ENCODE data around the gene R3HDM4.

The R3HDM4 gene

GRCh38 chr19:917323-918151 is 4.5 kb upstream of the R3HDM4 start, which contains the start of gene KISS1R:
Gene KISS1R, plus strand, starts transcription at chr19:917333. Its CDS starts 170 bp downstream, at chr19:917503.
- DNase-seq (ENCODE audit: low read depth in 2 of 2, low spot score in 1 of 2): no peak

GRCh38 chr19:916645-917322 is 3.8 kb upstream of the R3HDM4 start:
- no peak for DNase-seq (ENCODE audit: low read depth in 2 of 2, low spot score in 1 of 2)

DNA sequence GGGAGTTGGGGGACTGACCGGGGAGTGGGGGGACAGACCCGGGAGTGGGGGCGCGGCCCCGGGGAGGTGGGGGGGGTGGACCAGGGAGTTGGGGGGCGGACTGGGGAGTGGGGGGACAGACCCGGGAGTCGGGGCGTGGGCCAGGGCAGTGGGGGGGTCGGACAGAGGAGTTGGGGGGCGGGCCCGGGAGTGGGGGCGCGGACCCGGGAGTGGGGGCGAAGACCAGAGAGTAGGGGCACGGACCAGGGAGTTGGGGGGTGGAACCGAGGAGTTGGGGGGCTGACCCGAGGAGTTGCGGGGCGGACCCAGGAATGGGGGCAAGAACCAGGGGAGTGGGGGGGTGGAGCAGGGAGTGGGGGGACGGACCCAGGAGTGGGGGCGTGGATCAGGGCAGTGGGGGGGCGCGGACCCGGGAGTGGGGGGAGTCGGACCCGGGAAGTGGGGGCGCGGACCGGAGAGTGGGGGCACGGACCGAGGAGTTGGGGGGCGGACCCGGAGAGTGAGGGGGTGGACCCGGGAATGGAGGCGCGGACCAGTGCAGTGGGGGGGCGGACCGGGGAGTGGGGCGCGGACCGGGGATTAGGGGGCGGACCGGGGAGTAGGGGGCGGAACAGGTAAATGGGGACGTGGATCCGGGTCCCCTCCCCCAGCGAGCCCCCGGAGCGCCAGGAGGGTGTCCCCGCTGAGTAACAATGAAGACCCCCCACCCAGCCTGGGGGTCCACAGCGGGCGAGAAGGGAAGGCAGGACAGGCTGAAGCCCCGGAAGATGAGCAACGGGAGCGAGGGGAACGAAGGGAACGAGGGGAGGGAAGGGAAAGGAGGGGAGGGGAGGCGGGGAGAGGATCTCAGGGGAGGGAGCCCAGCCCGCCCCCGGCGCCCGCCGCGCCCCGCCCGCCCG is 589 bp downstream of the R3HDM4 start:
- no peak for DNase-seq (ENCODE audit: low read depth in 2 of 2, low spot score in 1 of 2)

DNA sequence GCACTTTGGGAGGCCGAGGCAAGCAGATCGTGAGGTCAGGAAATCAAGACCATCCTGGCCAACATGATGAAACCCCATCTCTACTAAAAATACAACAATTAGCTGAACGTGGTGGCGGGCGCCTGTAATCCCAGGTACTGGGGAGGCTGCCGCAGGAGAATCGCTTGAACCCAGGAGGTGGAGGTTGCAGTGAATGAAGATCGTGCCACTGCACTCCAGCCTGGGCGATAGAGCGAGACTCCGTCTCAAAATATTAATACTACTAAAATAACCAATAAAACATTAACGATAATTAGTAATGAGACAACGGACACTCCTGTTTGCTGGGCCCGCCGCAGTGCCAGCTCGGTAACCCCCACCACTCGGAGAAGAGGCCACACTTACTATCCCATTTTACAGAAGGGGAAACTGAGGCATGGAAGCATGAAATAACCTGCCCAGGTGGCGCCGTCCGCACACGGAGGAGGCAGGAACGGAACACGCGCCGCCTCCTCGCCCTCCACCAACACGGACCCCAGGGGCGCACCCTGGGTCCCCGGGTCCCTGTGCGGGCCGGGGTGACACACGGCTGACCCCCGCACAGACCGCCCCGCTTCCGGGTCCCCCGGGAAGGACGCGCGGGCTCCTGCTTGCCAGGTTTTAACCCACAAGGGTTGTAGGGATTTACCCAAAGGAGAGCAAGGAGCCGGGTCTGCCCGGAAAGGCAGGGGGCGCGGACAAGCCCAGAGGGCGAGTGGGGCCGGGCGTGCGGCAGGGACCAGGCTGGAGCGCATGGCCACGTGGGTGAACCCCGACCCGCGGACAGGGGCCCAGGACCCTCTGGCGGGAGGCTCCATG is 1.6 kb downstream of the R3HDM4 start:
- no peak for DNase-seq (ENCODE audit: low read depth in 2 of 2, low spot score in 1 of 2)

DNA sequence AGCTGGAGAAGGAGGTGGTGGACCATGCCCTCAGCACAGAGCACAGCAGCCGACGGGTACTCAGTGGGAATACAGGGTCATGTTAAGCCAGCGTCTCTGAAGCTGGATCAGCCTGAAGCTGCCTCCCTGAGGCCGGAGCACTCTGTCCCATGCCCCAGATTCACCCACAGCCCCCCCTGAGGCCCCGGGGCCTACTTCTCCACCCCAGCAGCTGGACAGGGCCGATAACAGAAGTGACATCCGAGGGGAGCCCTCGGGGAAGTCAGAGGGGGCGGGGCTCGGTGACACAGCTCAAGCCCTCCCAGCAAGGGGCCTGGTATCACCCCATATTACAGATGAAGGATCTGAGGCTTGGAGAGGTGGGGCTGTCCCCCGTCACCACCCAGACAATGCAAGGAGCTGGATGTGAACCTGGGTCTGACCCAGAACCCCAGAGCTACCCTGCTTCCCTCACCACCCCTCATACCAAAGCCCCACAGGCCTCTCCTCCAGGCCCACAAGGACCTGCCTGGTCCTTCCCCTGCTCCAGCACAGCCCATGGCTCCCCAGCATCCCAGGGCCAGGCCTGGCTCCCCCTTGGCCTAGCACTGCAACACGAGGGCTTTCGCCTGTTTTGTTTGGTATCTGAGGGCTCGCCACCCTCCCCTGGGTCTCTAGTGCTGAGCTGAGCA is 5.7 kb downstream of the R3HDM4 start:
- DNase-seq (ENCODE audit: low read depth in 2 of 2, low spot score in 1 of 2): no peak

- no peak for DNase-seq (ENCODE audit: low read depth in 2 of 2, low spot score in 1 of 2)
Measured at GRCh38 chr19:906480-906879, 6.5 kb downstream of the R3HDM4 start.

DNA sequence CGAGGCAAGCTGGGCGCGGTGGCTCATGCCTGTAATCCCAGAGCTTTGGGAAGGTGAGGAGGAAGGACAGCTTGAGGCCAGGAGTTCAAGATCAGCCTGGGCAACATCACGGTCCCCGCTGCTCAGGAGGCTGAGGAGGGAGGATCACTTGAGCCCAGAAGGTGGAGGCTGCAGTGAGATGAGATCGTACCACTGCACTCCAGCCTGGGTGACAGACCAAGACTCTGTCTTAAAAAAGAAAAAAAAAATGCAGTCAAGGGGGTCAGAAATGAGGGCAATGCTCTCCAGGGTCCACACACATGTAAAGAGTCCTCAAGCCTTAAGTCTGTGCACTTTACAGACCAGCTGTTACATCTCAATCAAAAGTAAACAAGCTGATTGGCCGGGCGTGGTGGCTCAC is 8.5 kb downstream of the R3HDM4 start:
- no peak for DNase-seq (ENCODE audit: low read depth in 2 of 2, low spot score in 1 of 2)

- DNase-seq (ENCODE audit: low read depth in 2 of 2, low spot score in 1 of 2): no peak
Measured at GRCh38 chr19:903266-903797, 9.7 kb downstream of the R3HDM4 start.

GRCh38 chr19:902446-903226 is 10.4 kb downstream of the R3HDM4 start:
- no peak for DNase-seq (ENCODE audit: low read depth in 2 of 2, low spot score in 1 of 2)

DNA sequence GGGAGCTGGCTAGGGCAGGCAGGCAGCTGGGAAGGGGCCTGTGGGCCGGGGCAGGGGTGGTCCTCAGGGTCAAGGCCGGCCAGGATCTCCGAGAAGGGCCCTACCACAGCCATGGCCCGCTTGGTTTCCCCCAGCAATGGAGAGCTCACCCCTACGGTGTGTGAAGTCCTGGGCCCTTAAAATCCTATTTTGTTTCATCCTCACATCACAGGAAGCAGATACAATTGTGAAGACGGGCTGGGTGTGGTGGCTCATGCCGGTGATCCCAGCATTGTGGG is 11.0 kb downstream of the R3HDM4 start:
- DNase-seq (ENCODE audit: low read depth in 2 of 2, low spot score in 1 of 2): no peak

GRCh38 chr19:901216-902092 is 11.6 kb downstream of the R3HDM4 start:
- DNase-seq (ENCODE audit: low read depth in 2 of 2, low spot score in 1 of 2): no peak

DNA sequence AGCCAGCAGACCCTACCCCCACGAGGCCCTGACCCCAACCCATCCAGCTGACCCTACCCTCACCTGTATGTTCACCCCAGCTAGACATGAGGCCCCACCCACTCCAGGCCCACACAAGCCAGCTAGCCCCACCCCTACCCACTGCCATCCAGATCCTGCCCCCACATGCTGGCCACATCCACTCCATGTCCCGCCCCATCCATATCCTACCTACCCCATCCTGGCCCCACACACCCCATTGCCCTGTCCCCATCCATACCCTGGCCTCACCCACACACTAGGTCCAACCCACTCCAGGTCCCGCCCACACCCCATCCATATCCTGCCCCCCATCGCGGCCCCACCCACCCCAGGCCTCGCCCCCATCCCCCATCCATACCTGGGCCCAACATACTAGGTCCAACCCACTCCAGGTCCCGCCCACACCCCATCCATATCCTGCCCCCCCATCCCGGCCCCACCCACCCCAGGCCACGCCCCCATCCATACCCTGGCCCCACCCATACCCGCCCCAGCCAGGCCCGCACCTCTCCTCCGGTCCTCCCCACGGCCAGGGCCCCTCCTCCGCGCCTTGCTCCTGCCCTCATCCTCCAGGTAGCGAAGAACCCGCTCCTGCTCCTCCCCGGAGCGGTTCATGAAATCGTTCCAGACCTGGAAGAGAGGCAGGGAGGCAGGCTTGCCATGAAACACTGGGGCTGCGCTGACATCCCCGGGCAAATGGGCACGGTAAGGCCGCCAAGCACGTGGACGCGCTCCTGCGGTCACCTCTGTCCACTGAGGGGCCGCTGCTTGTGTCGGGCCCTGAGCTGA is 12.5 kb downstream of the R3HDM4 start:
- DNase-seq (ENCODE audit: low read depth in 2 of 2, low spot score in 1 of 2): no peak

DNA sequence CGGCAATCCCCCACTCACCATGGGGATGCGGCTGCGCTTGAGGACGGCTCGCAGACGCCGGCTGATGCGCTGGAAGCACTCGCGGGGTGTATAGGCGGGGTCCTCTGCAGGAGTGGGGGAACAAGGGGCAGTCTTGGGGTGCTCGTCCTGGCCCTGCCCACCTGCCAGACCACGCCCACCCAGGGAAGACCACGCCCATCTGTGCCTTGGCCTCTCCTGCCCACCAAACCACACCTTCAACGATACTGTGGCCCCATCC is 13.0 kb downstream of the R3HDM4 start:
- DNase-seq (ENCODE audit: low read depth in 2 of 2, low spot score in 1 of 2): no peak

GRCh38 chr19:899336-900042 is 13.5 kb downstream of the R3HDM4 start:
- no peak for DNase-seq (ENCODE audit: low read depth in 2 of 2, low spot score in 1 of 2)

DNA sequence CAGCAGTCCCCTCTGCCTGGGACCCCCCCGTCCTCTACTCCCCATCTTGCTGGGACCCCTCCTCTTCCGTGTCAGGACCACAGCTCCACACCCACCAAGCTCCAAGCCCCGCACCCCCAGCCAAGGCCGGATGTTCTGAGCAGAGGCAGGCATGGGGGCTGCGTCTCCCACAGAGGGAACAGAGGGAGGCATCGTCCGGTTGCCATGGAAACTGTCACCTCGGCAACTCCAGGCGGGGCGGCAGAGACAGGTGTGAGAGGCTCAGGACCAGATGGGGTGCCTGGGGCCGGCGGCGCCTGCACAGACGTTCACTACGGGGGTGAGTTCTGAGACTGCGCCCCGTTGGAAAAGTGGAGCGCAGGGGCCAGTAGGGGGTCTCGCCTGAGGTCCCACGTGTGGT is 14.4 kb downstream of the R3HDM4 start:
- DNase-seq (ENCODE audit: low read depth in 2 of 2, low spot score in 1 of 2): no peak

GRCh38 chr19:897442-898039 is 15.5 kb downstream of the R3HDM4 start:
- DNase-seq (ENCODE audit: low read depth in 2 of 2, low spot score in 1 of 2): no peak

GRCh38 chr19:896999-897398 is 16.0 kb downstream of the R3HDM4 start:
- no peak for DNase-seq (ENCODE audit: low read depth in 2 of 2, low spot score in 1 of 2)

Measured in stimulated activated CD8-positive, alpha-beta memory T cell treated with anti-CD3 and anti-CD28 coated beads, Interleukin-4, amount 100 ng/mL, for 4 hours (primary cell).